Hematopoietic multipotent progenitor cell treated with erythropoietin and hydrocortisone succinate and interleukin-3 and kit ligand, for 15 days (in vitro differentiated cells): Measurements from ENCODE around the gene POTEM.
"Not testable (repeated sequence)": the region's sequence is repeated elsewhere in the genome, so short reads cannot be mapped to it uniquely, and the experiment has no call there.

Source experiments
- DNase-seq: peaks from one replicate; pipeline ENCODE4 v3.0.0-alpha.2; 2015; ENCODE audit warnings: low spot score

POTEM gene

DNA sequence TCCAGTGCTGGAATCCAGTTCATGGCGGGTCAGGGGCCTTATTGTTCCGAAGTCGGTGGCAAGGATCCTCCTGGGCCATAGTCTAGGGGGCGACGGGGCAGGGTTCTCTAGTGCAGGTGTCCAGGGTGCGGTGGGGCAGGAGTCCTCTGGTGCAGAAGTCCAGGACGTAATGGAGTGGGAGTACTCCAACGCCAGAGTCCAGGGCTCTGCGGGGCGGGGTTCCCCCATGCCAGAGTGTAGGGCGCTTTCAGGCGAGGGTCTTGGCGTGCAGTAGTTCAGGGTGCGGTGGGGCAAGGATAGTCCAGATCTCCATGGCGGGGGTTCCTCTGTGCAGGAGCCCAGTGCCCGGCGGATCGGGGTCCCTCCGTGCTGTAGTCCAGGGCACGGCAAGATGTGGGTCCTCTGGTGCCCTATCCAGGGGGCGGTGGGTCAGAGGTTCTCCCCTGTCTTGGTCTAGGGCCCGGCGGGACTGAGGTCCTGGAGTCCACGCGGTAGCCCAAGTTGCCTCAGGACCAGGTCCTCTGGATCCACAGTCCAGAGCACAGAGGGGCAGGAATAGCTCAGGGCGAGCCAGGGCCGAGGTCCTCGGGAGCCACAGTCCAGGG, 70.9 kb downstream of the POTEM start:
- DNase-seq = not testable (repeated sequence)

DNA sequence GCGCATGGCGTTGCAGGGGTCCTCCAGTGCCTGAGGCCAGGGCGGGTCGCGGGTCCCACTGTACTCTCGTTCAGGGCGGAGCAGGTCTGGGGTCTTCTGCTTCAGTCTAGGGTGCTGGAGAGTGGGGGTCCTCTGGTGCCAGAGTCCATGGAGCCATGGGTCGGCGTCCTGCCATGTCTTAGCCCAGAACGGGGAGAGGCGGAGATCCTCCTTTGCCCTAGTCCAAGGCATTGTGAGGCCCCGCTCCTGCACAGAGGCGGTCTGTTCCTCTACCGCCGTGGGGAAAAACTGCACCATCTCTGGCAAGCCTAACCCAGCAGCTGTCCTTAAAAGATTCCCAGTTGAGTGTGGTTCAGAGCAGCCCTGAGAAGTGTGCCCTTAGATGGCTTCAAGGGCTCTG, 71.6 kb downstream of the POTEM start:
- not testable (repeated sequence) for DNase-seq

DNA sequence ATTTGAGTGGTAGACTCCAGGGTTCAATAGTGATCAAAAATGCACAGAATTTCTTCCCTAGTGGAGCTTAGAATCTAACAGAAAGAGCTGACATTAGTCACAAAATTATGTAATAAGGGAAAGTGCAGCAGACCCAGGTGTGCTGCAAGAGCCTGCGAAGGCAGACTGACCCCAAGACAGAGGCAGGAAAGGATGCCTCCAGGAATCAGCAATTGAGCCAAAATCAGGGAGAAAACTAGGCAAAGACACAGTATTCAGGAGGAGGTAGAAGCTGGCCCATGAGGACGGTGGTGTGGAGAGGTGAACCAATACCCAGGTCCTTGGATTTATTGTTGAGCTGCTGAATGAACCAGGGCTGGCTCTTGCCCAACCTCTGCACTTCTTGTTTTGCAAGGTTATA, 76.2 kb downstream of the POTEM start:
- not testable (repeated sequence) for DNase-seq
